IPS-NIHi7 (cell line): Measurements from ENCODE around the gene KIFC1.

Experiments used
- DNase-seq: peaks from one replicate; pipeline ENCODE4 v3.0.0; 2012; ENCODE audit warnings: mixed read lengths; ENCODE audit errors: extremely low spot score

The KIFC1 gene

DNA sequence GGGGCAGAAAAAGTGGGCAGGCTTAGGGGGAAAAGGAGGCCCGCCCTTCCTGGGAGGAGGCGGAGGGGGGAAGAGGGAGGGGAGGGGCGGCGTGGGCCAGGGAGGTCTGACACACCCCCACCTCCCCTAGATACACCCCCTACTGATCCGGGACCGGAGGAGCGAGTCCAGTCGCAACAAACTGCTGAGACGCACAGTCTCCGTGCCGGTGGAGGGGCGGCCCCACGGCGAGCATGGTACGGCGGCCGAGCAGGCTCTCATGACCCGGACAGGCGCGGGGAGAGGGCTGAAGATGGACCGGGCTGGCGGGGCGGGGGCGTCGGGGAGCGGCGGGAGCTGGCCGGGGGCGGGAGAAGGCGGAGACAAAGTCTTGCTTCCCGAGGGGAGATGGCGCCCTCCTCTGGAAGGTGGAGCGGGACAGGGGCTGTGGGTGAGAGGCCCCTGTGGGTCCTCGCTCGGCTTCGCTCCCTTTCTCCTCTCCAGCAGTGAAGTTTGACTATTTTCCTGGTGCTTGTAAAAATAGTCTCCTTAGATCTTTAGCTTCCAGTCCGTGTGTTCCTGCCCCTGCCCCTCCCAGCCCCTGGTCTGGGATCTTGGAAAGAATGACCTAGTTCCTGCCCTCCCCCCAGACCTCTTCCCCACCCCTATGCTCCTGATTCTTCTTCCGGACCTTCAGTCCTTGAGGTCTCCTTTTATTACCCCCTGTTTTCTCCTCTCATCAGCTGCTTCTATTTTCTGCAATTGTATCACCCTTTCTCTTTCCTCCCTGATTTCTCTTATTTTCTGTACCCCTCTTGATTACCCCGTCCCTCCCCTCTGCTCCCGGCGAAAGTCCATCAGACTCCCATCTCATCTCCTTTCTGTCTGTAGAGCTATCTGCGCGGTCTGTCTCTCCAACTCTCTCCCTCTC, 34.3 kb downstream of the KIFC1 start:
- peak; percentile 87 for DNase-seq

DNA sequence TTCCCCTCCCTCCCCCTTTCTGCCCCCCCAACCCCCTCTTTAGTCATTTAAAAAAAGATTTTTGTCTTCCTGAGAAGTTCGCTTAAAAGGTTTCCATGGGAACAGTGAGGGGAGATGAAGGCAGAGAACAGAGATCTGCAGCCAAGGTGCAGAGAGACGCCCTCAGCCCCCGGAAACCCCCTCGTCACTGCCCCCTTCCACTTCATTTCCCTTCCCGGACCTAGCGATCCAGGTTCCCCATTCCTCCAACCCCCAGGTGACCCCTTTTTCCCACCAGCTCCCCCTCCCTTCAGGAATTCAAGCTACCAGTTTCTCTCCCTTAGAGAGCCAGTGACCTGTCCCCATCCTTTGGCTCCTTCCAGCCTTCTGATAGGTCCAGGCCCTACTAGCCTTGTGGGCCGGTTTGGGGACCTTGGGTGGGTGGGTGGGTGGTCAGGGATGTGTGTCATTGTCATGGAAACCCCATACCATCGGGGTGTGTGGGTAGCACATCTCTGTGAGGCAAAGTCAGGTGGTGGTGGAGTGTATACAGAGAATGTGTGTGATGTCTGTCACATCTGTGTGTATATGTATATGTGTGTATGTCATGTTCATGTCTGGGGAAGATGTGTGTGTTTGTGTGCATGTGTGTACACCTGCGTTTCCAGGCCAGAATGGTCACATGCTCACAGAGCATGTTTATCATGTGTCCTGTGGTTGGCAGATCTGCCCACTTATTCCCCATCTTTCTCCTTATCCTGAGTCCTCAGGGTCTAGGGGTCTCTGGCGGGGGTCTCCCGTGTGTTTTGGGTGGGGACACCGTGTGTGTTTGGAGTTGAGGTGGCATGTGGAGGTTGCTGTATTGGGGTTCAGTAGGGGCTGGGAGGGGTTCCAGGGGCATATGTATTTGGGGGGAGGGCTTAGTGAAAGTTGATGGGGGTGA, 35.2 kb downstream of the KIFC1 start:
- no peak for DNase-seq

- no peak for DNase-seq
These were observed 36.1 kb downstream of the KIFC1 start for GRCh38 chr6:33427585-33428223.

- DNase-seq = no peak
These were observed 36.8 kb downstream of the KIFC1 start for GRCh38 chr6:33428224-33428965.

- DNase-seq = no peak
These were observed 37.5 kb downstream of the KIFC1 start for GRCh38 chr6:33428966-33429749.

DNA sequence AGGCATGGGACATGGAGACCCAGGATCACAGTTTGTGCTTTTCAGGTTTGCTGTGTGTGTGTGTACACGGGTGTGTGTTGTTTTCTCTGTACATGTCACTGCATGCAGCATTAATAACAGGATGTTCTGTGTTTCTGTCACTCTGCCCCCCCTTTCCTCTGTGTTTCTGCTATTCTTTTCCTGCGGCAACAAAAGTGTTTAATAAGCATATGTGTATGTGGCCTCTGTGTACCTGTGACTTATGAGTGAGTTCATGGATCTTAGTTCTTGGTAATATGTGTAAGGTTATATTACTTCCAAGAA, 38.1 kb downstream of the KIFC1 start:
- no peak for DNase-seq

DNA sequence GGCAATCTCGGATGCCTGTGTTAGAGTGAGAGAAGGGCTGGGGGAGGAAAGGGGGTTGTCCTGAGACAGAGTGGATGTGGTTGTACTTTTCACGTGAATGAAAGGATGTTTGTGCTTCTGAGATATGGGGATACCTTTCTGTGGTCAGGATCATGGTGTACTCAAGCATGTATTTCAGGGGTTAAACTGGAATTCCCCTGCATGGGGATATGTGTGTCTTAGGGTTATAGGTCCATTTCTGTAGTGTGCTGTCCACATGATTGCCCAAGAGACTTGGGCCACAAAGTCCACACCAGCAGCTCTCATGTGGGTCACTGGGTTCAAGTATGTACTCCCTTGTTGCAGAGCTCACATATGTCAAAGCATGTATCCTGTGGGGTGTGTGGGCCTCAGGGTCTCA, 38.7 kb downstream of the KIFC1 start:
- no peak for DNase-seq

GRCh38 chr6:33430991-33431879, 39.6 kb downstream of the KIFC1 start:
- DNase-seq = peak; percentile 89

- no peak for DNase-seq
These were observed 40.4 kb downstream of the KIFC1 start for GRCh38 chr6:33431880-33432541.

DNA sequence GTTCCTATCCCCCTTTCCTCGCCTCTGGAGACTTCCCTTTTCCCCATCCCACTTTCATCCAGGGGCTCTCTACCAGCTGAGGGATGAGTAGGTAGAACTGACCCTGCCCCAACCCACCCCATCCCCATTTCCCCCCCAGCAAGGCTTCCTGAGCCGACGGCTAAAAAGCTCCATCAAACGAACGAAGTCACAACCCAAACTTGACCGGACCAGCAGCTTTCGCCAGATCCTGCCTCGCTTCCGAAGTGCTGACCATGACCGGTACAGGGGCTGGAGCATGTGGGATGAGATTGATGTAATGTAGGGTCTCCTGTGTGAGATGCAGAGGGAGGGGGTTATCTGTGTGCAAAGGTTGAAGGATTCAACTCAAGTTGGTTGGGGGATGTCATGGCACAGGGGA, 40.9 kb downstream of the KIFC1 start:
- no peak for DNase-seq

DNA sequence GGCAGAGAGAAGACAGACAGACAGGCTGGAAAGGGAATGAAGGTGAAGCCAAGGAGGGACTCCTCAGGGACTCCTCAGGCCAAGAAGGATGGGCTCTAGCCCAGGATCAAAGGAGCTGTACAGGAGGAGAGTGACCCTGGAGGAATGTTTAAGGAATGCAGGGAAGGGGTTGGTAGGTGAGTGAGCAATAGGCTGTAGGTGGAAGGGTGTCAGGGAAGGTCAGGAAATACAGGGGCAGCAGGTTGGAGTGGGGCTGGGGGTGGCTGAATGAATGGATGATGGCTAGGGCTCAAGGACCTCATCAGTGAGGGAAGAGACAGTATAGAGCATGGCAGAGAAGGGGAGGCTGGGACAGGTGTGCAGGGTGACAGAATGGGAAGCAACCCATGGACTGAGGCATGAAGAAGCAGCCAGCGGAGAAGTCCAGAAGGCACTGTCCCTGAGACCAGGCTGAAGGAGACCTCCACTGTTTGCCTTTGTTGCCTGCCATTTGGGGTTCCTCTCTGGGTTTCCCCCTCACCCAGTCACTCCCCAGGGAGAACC, 41.4 kb downstream of the KIFC1 start:
- DNase-seq = no peak

GRCh38 chr6:33433544-33434191, 42.0 kb downstream of the KIFC1 start:
- DNase-seq = peak; percentile 72

GRCh38 chr6:33434961-33435360, 43.3 kb downstream of the KIFC1 start:
- no peak for DNase-seq

DNA sequence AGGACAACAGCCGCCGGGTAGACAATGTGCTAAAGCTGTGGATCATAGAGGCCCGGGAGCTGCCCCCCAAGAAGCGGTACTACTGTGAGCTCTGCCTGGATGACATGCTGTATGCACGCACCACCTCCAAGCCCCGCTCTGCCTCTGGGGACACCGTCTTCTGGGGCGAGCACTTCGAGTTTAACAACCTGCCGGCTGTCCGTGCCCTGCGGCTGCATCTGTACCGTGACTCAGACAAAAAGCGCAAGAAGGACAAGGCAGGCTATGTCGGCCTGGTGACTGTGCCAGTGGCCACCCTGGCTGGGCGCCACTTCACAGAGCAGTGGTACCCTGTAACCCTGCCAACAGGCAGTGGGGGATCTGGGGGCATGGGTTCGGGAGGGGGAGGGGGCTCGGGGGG, 46.0 kb downstream of the KIFC1 start:
- no peak for DNase-seq

DNA sequence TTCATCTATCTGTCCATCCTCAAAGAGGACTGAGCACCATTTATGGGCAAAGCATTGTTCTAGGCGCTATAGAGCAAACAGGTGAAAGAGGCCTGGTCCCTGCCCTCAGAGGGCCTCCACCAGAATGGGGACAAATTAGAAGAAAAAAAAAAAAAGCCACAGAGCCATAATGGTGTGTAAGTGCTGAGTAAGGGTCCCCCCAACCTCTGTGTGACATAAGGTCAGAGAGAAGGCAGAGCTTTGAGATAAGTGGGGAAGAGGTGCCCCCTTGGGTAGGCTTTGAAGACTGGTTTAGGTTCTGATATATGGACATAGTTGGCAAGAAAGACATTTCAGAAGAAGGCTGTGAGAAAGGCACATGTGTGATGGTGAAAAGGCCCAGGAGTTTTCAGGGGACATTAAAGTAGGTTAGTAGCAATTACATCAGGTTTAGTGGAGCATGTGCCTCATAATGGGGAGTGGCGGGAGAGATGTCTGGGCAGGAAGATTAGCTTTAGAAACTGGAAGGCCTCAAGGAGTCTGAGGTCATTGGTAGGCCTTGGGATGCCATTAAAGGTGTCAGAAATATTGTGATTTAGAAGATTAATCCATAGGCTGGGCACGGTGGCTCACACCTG, 47.5 kb downstream of the KIFC1 start:
- no peak for DNase-seq

DNA sequence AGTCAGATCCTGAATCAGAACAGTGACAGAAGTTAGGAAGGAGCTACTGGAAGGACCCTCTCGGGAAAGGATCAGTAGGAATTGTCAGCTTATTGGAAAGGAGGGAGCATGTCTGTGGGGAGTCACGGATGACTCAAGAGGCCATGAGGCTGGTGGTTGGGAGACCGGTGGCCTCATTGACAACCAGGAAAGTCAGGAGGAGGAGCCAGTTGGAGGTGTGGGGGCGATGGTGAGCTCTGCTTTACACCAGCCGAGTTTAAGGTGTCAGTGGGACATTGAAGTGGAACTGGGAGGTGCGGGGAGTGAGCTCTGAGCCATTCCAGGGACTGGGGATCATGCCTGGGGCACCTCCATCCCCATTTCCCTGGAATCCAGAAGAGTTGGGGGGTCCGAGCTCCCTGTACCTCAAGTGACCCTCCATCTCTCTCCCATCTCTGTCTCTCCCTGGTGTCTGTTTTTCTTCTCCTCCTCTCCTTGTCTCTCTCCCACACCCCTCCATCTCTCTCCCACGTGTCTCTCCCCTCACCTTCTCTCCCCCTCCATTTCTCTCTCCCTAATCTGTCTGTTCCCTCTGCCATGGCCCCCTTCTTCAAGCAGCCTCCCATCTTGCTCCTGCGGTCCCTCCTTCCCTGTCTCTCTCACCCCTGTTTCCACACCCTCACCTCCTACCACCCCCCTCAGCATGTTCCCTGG, 48.5 kb downstream of the KIFC1 start:
- DNase-seq = no peak

GRCh38 chr6:33440649-33441309, 49.2 kb downstream of the KIFC1 start:
- DNase-seq = no peak
